DND-41 (cell line): Measurements from ENCODE around the gene FOXP1.

Experiments
- CTCF ChIP-seq: IDR thresholded peaks from 2 replicates; pipeline ENCODE4 v1.5.1; 2012; ENCODE audit warnings: borderline replicate concordance, low read length, moderate library complexity, mild to moderate bottlenecking; ENCODE audit not compliant: poor library complexity, severe bottlenecking; ENCODE audit errors: extremely low read depth
- EZH2 ChIP-seq: IDR thresholded peaks from 3 replicates; pipeline ENCODE4 v1.6.1; 2012; ENCODE audit warnings: borderline replicate concordance, low read depth, mild to moderate bottlenecking, moderate library complexity, low read length, inconsistent platforms; ENCODE audit not compliant: severe bottlenecking

GRCh38 chr3:70988111-70988510 lies 595.4 kb downstream of the FOXP1 start:
- TF ChIP-seq CTCF (no peak), EZH2 (no peak)
